ENCODE results near the gene SGMS1.

DNA sequence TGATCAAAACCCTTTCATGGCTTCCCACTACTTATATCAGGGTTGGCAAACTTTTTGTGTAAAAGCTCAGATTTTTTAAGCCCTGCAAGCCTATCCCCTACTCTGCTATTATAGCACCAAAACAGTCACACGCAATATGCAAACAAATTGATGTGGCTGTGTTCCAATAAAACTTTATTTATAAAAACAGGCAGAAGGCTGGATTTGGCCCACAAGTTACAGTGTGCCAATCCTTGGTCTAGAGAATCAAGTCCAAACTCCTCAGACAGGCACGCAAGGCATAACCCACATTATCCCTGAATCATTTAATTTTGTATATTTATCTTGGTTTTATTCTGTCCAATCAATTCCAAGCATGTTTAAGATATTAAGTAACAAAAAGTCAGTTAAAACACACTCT, 71.9 kb downstream of the SGMS1 start:
- TF ChIP-seq, protein P1, sequence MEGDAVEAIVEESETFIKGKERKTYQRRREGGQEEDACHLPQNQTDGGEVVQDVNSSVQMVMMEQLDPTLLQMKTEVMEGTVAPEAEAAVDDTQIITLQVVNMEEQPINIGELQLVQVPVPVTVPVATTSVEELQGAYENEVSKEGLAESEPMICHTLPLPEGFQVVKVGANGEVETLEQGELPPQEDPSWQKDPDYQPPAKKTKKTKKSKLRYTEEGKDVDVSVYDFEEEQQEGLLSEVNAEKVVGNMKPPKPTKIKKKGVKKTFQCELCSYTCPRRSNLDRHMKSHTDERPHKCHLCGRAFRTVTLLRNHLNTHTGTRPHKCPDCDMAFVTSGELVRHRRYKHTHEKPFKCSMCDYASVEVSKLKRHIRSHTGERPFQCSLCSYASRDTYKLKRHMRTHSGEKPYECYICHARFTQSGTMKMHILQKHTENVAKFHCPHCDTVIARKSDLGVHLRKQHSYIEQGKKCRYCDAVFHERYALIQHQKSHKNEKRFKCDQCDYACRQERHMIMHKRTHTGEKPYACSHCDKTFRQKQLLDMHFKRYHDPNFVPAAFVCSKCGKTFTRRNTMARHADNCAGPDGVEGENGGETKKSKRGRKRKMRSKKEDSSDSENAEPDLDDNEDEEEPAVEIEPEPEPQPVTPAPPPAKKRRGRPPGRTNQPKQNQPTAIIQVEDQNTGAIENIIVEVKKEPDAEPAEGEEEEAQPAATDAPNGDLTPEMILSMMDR (IDR thresholded peaks at IDR 0.05), result no peak
- no peak for TF ChIP-seq POLR2A (IDR thresholded peaks at IDR 0.05)

All from prostate gland (tissue), 2 donors.